K562 (cell line): Measurements from ENCODE around the gene PDE5A. TPM values are rescaled to one million over a fixed set of nuclear protein-coding genes. Genes with fewer than 3 reads are reported as not detected.

ENCODE experiments used
- HDAC2 ChIP-seq: fragments of 450-650 bp; IDR thresholded peaks from 2 replicates; pipeline ENCODE4 v1.6.1; 2016; ENCODE audit warnings: mild to moderate bottlenecking
- MCM3 ChIP-seq: fragments of 450-650 bp; IDR thresholded peaks from 2 replicates; pipeline ENCODE4 v1.6.1; 2016
- MTA1 ChIP-seq: fragments of 450-650 bp; IDR thresholded peaks from 2 replicates; pipeline ENCODE4 v1.6.1; 2017; ENCODE audit warnings: borderline replicate concordance
- OTX1 ChIP-seq: fragments of 450-650 bp; formaldehyde crosslinking; IDR thresholded peaks from 2 replicates; pipeline ENCODE4 v1.4.0; 2022; ENCODE audit warnings: mild to moderate bottlenecking
- SMARCA5 ChIP-seq: fragments of 450-650 bp; IDR thresholded peaks from 2 replicates; pipeline ENCODE4 v1.6.1; 2016
- TAF7 ChIP-seq: fragments of 450-650 bp; IDR thresholded peaks from 2 replicates; pipeline ENCODE4 v1.6.1; 2016; ENCODE audit warnings: missing genetic modification characterization, missing compliant biosample characterization
- ZNF24 ChIP-seq: fragments of 450-650 bp; IDR thresholded peaks from 2 replicates; pipeline ENCODE4 v1.6.1; 2016
- ZNF57 ChIP-seq: fragments of 450-650 bp; formaldehyde crosslinking; IDR thresholded peaks from 2 replicates; pipeline ENCODE4 v1.4.0; 2020; ENCODE audit warnings: mild to moderate bottlenecking, moderate library complexity
- ZNF589 ChIP-seq: fragments of 200-800 bp; sonication (Bioruptor generic); IDR thresholded peaks from 2 replicates; pipeline ENCODE4 v1.6.1; 2016; ENCODE audit warnings: low read depth, missing genetic modification characterization, missing compliant biosample characterization
- ZNF699 ChIP-seq: fragments of 250-450 bp; sonication (Bioruptor Pico); IDR thresholded peaks from 2 replicates; pipeline ENCODE4 v1.8.0; 2021; ENCODE audit warnings: mild to moderate bottlenecking, moderate library complexity; ENCODE audit not compliant: insufficient replicate concordance
- polyA plus RNA-seq, 8 experiments: library from polyadenylated mRNA; depleted of rRNA in 4 of 8; stranded (reverse) in 5 of 8; unstranded in 3 of 8; fragments of >200 nt; fragmentation: Nextera tagmentation in 2 of 8; fragmentation: Illumina TruSeq in 1 of 8; extraction: Ambion mirVana in 2 of 8; extraction: Trizol in 1 of 8; gene quantifications; 2 replicates each; pipeline versions ENCODE4 v1.2.1 to v1.2.3, GENCODE V29; 2011 to 2014; ENCODE audit warnings: inconsistent platforms in 1 of 8, missing spikeins in 1 of 8
- total RNA-seq, 7 experiments: library from RNA; depleted of rRNA in 6 of 7; stranded (reverse); fragments of >200 nt in 6 of 7; fragmentation: Illumina TruSeq in 2 of 7; extraction: Trizol in 2 of 7; gene quantifications; 2 replicates each; pipeline versions ENCODE4 v1.2.1 to v1.2.3, GENCODE V29; 2011 to 2021; ENCODE audit warnings: low replicate concordance in 1 of 7
- TF ChIP-seq, protein P1 (sequence below): fragments of 200-600 bp; sonication (generic); IDR thresholded peaks from one replicate; pipeline ENCODE4 v1.6.1; 2012; ENCODE audit warnings: mild to moderate bottlenecking, low read depth, low read length, inconsistent platforms

The PDE5A gene
- total and polyA plus RNA-seq, 9 of the 15 experiments (the other 6 are each of a cell fraction or from before 2014, with no cell fraction given), result 0.07 to 1.9 (median 0.29) TPM

DNA sequence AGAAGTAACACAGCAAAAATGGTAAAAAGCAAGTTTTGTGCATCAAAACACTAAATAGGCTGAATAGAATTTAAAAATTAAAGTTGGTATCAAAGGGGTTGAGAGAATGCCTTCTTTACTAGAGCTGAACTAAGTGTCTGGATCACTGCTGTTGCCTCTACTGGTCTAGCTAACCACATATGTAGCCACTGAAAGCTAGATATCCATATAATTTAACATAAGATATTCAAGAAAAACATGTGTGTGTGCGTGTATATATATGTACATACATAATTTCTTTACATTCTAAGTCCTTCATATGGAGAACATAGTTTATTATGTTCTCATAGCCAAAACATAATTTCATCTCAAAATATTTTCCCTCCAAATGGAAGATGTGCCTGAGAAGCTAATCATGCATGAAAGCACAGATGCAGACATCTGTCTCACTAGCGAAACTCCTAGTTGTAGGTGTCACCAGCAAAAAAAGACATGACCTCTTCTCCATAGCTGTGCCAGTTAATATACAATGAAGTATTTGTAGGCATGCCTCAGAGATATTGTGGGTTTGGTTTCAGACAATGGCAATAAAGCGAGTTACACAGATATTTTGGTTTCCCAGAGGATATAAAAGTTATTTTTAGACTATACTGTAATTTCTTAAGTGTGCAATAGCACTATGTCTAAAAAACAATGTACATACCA lies 47.3 kb downstream of the PDE5A start (continued):
- TF ChIP-seq, protein P1, sequence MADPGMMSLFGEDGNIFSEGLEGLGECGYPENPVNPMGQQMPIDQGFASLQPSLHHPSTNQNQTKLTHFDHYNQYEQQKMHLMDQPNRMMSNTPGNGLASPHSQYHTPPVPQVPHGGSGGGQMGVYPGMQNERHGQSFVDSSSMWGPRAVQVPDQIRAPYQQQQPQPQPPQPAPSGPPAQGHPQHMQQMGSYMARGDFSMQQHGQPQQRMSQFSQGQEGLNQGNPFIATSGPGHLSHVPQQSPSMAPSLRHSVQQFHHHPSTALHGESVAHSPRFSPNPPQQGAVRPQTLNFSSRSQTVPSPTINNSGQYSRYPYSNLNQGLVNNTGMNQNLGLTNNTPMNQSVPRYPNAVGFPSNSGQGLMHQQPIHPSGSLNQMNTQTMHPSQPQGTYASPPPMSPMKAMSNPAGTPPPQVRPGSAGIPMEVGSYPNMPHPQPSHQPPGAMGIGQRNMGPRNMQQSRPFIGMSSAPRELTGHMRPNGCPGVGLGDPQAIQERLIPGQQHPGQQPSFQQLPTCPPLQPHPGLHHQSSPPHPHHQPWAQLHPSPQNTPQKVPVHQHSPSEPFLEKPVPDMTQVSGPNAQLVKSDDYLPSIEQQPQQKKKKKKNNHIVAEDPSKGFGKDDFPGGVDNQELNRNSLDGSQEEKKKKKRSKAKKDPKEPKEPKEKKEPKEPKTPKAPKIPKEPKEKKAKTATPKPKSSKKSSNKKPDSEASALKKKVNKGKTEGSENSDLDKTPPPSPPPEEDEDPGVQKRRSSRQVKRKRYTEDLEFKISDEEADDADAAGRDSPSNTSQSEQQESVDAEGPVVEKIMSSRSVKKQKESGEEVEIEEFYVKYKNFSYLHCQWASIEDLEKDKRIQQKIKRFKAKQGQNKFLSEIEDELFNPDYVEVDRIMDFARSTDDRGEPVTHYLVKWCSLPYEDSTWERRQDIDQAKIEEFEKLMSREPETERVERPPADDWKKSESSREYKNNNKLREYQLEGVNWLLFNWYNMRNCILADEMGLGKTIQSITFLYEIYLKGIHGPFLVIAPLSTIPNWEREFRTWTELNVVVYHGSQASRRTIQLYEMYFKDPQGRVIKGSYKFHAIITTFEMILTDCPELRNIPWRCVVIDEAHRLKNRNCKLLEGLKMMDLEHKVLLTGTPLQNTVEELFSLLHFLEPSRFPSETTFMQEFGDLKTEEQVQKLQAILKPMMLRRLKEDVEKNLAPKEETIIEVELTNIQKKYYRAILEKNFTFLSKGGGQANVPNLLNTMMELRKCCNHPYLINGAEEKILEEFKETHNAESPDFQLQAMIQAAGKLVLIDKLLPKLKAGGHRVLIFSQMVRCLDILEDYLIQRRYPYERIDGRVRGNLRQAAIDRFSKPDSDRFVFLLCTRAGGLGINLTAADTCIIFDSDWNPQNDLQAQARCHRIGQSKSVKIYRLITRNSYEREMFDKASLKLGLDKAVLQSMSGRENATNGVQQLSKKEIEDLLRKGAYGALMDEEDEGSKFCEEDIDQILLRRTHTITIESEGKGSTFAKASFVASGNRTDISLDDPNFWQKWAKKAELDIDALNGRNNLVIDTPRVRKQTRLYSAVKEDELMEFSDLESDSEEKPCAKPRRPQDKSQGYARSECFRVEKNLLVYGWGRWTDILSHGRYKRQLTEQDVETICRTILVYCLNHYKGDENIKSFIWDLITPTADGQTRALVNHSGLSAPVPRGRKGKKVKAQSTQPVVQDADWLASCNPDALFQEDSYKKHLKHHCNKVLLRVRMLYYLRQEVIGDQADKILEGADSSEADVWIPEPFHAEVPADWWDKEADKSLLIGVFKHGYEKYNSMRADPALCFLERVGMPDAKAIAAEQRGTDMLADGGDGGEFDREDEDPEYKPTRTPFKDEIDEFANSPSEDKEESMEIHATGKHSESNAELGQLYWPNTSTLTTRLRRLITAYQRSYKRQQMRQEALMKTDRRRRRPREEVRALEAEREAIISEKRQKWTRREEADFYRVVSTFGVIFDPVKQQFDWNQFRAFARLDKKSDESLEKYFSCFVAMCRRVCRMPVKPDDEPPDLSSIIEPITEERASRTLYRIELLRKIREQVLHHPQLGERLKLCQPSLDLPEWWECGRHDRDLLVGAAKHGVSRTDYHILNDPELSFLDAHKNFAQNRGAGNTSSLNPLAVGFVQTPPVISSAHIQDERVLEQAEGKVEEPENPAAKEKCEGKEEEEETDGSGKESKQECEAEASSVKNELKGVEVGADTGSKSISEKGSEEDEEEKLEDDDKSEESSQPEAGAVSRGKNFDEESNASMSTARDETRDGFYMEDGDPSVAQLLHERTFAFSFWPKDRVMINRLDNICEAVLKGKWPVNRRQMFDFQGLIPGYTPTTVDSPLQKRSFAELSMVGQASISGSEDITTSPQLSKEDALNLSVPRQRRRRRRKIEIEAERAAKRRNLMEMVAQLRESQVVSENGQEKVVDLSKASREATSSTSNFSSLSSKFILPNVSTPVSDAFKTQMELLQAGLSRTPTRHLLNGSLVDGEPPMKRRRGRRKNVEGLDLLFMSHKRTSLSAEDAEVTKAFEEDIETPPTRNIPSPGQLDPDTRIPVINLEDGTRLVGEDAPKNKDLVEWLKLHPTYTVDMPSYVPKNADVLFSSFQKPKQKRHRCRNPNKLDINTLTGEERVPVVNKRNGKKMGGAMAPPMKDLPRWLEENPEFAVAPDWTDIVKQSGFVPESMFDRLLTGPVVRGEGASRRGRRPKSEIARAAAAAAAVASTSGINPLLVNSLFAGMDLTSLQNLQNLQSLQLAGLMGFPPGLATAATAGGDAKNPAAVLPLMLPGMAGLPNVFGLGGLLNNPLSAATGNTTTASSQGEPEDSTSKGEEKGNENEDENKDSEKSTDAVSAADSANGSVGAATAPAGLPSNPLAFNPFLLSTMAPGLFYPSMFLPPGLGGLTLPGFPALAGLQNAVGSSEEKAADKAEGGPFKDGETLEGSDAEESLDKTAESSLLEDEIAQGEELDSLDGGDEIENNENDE, result no peak
- TF ChIP-seq ZNF699 (CRISPR knock-in tag), result no peak
- TF ChIP-seq MCM3, result no peak
- no peak for TF ChIP-seq ZNF589
- no peak for TF ChIP-seq ZNF24
- no peak for TF ChIP-seq MTA1
- TF ChIP-seq SMARCA5, result no peak
- TF ChIP-seq OTX1 (CRISPR knock-in tag), result no peak
- no peak for TF ChIP-seq ZNF57 (CRISPR knock-in tag)
- no peak for TF ChIP-seq HDAC2
- TF ChIP-seq TAF7 (tag), result no peak
